GM12878 (cell line): Measurements from ENCODE around the gene OR1C1. TPM values are rescaled to one million over a fixed set of nuclear protein-coding genes. Genes with fewer than 3 reads are reported as not detected.

Experiments
- ATAC-seq: fragments of 200-7000 bp; cut with Tn5 transposase; 3 replicates; pipeline ENCODE4 v1.9.1; 2020; ENCODE audit warnings: mild to moderate bottlenecking, moderate library complexity
- BruUV-seq: library from RNA; stranded (reverse); fragments of 400-500 nt; replicated peaks from 2 replicates; lab custom pipeline; 2021; lab: Mats Ljungman, UMichigan
- CTCF ChIA-PET: fragments of 300-600 bp; sonication (Branson Sonifier 250); formaldehyde crosslinking; extraction: SDS; loops from one replicate; lab custom pipeline; 2021; ENCODE audit warnings: inconsistent platforms; lab: Yijun Ruan, JAX
- POLR2A ChIA-PET: fragments of 350-600 bp; formaldehyde crosslinking; extraction: SDS; loops from one replicate; lab custom pipeline; 2021; ENCODE audit warnings: inconsistent platforms; lab: Charles Lee
- RAD21 ChIA-PET: fragments of 300-600 bp; sonication (Branson Sonifier 250); formaldehyde crosslinking; loops from one replicate; lab custom pipeline; 2023; ENCODE audit warnings: antibody characterized with exemption; ENCODE audit not compliant: unreplicated experiment; lab: Charles Lee
- SMC1A ChIA-PET: fragments of 300-600 bp; sonication (Branson Sonifier 250); formaldehyde crosslinking; loops from one replicate; lab custom pipeline; 2023; ENCODE audit not compliant: unreplicated experiment, uncharacterized antibody; lab: Charles Lee
- DNase-seq: peaks from one replicate; pipeline ENCODE4 v3.0.0-alpha.2; 2011; ENCODE audit warnings: low read depth, low spot score
- FAIRE-seq: peaks from 3 replicates; lab custom pipeline; 2011; peaks lifted over from hg19 to GRCh38; lab: Jason Lieb, UNC
- H2AFZ ChIP-seq: 2 replicates; pipeline ENCODE4 v1.6.0; 2011; ENCODE audit warnings: low read depth, low read length, control low read depth; ENCODE audit not compliant: control insufficient read depth
- H3K27ac ChIP-seq: 2 replicates; pipeline ENCODE4 v1.5.1; 2011; ENCODE audit warnings: control low read depth; ENCODE audit not compliant: control insufficient read depth, insufficient read depth
- H3K27me3 ChIP-seq, 2 experiments: replicated peaks in 1 of 2; 2 replicates each; pipeline versions ENCODE4 v1.6.0 to v1.6.1; 2011; ENCODE audit warnings: low read length in 1 of 2; ENCODE audit not compliant: control insufficient read depth in 2 of 2, insufficient read depth in 2 of 2
- H3K36me3 ChIP-seq, 2 experiments: 2 replicates each; pipeline ENCODE4 v1.5.1; 2011; ENCODE audit warnings: low read length in 1 of 2; ENCODE audit not compliant: control insufficient read depth in 2 of 2, insufficient read depth in 2 of 2
- H3K4me1 ChIP-seq: 2 replicates; pipeline ENCODE4 v1.6.1; 2011; ENCODE audit warnings: mild to moderate bottlenecking, low read length, moderate library complexity, mixed read lengths; ENCODE audit not compliant: control insufficient read depth, insufficient read depth
- H3K4me2 ChIP-seq: 2 replicates; pipeline ENCODE4 v1.6.0; 2011; ENCODE audit warnings: control low read depth; ENCODE audit not compliant: control insufficient read depth, insufficient read depth
- H3K4me3 ChIP-seq: fragments of 200-600 bp; sonication (generic); 2 replicates; pipeline ENCODE4 v1.5.1; 2016
- H3K79me2 ChIP-seq: 2 replicates; pipeline ENCODE4 v1.6.0; 2011; ENCODE audit warnings: low read length; ENCODE audit not compliant: control insufficient read depth, insufficient read depth
- H3K9ac ChIP-seq: 2 replicates; pipeline ENCODE4 v1.8.0; 2011; ENCODE audit warnings: low read length, control low read depth, mixed read lengths; ENCODE audit not compliant: control insufficient read depth, insufficient read depth
- H3K9me3 ChIP-seq: replicated peaks from 3 replicates; pipeline ENCODE4 v1.5.1; 2011; ENCODE audit warnings: mild to moderate bottlenecking, low read length; ENCODE audit not compliant: control insufficient read depth, insufficient read depth
- H4K20me1 ChIP-seq: 2 replicates; pipeline ENCODE4 v1.6.0; 2011; ENCODE audit not compliant: control insufficient read depth, insufficient read depth
- BRCA1 ChIP-seq: IDR thresholded peaks from 2 replicates; pipeline ENCODE4 v1.6.1; 2011; ENCODE audit warnings: low read depth, low read length, improper control_type of control experiment
- CBFB ChIP-seq: IDR thresholded peaks from 2 replicates; pipeline ENCODE4 v1.6.1; 2016; ENCODE audit warnings: antibody characterized with exemption, low read depth
- CBX5 ChIP-seq: sonication (generic); IDR thresholded peaks from 2 replicates; pipeline ENCODE4 v1.6.1; 2016; ENCODE audit warnings: low read depth, moderate library complexity, mild to moderate bottlenecking, inconsistent platforms
- CHD1 ChIP-seq: IDR thresholded peaks from 2 replicates; pipeline ENCODE4 v1.6.1; 2012; ENCODE audit warnings: low read depth, low read length, improper control_type of control experiment
- EGR1 ChIP-seq, 2 experiments: IDR thresholded peaks; 1 replicate in 1 of 2; 2 replicates in 1 of 2; pipeline ENCODE4 v1.6.1; 2011 to 2012; ENCODE audit warnings: low read depth in 2 of 2, low read length in 2 of 2, borderline replicate concordance in 1 of 2, mild to moderate bottlenecking in 1 of 2, moderate library complexity in 1 of 2
- HDAC6 ChIP-seq: fragments of 200-600 bp; sonication (generic); IDR thresholded peaks from one replicate; pipeline ENCODE4 v1.8.0; 2017; ENCODE audit warnings: antibody characterized with exemption; ENCODE audit not compliant: unreplicated experiment
- MEF2A ChIP-seq: IDR thresholded peaks from 2 replicates; pipeline ENCODE4 v1.6.1; 2011; ENCODE audit warnings: low read depth, mild to moderate bottlenecking, low read length, moderate library complexity; ENCODE audit not compliant: insufficient read depth
- POLR2AphosphoS5 ChIP-seq: IDR thresholded peaks from 2 replicates; pipeline ENCODE4 v1.6.1; 2011; ENCODE audit warnings: mild to moderate bottlenecking, low read length, inconsistent platforms
- RAD51 ChIP-seq: fragments of 450-650 bp; IDR thresholded peaks from 2 replicates; pipeline ENCODE4 v1.6.1; 2016; ENCODE audit warnings: moderate library complexity, mild to moderate bottlenecking, inconsistent platforms
- RELA ChIP-seq: fragments of 450-650 bp; IDR thresholded peaks from 2 replicates; pipeline ENCODE4 v1.8.0; 2014; ENCODE audit warnings: borderline replicate concordance; ENCODE audit not compliant: partially characterized antibody
- REST ChIP-seq: IDR thresholded peaks from 2 replicates; pipeline ENCODE4 v1.6.1; 2012; ENCODE audit warnings: mild to moderate bottlenecking, low read depth, low read length
- SRF ChIP-seq, 2 experiments: IDR thresholded peaks; 2 replicates each; pipeline ENCODE4 v1.6.1; 2011; ENCODE audit warnings: low read depth in 2 of 2, low read length in 2 of 2, mild to moderate bottlenecking in 1 of 2, moderate library complexity in 1 of 2
- ZNF622 ChIP-seq: fragments of 450-650 bp; IDR thresholded peaks from 2 replicates; pipeline ENCODE4 v1.6.1; 2017; ENCODE audit warnings: mild to moderate bottlenecking, inconsistent platforms
- WGBS: methylation state at CpG from one replicate; pipeline ENCODE4 v1.1.6; 2016; ENCODE audit warnings: low lambda C conversion rate; ENCODE audit not compliant: insufficient replicate concordance, insufficient coverage; ENCODE audit errors: missing lambda C conversion rate; 5-methylcytosine and 5-hydroxymethylcytosine counted together
- in situ Hi-C: fragments of 300-500 bp; cut with MboI; formaldehyde crosslinking; loops from 9 replicates; pipeline ENCODE4 v1.14.3; 2018; ENCODE audit warnings: mixed read lengths
- intact Hi-C: fragments of 100-400 bp; cut with micrococcal nuclease; formaldehyde crosslinking; loops from one replicate; pipeline ENCODE4 v1.14.2; 2022; ENCODE audit not compliant: unreplicated experiment
- polyA plus RNA-seq, 11 experiments: library from polyadenylated mRNA; depleted of rRNA in 4 of 11; unstranded in 6 of 11; stranded (reverse) in 5 of 11; fragments of >200 nt; fragmentation: Nextera tagmentation in 4 of 11; fragmentation: Illumina TruSeq in 1 of 11; extraction: Ambion mirVana in 4 of 11; extraction: Trizol in 1 of 11; gene quantifications; 1 replicate in 1 of 11; 2 replicates in 10 of 11; pipeline versions ENCODE4 v1.2.1 to v1.2.3, GENCODE V29; 2011 to 2016; ENCODE audit warnings: inconsistent platforms in 2 of 11, missing spikeins in 2 of 11, low read depth in 1 of 11
- total RNA-seq, 4 experiments: library from RNA; depleted of rRNA in 3 of 4; stranded (reverse); fragments of >200 nt in 3 of 4; fragmentation: Illumina TruSeq in 1 of 4; extraction: Trizol in 1 of 4; gene quantifications; 2 replicates each; pipeline versions ENCODE4 v1.2.1 to v1.2.3, GENCODE V29; 2013 to 2021

The OR1C1 gene
- total and polyA plus RNA-seq, 10 of the 15 experiments (the other 5 are each of a cell fraction or from before 2014, with no cell fraction given): not detected

- ATAC-seq (no peak), DNase-seq (no peak), FAIRE-seq (no peak)
- ChIA-PET SMC1A (no interaction called here), RAD21 (no interaction called here), CTCF (no interaction called here), POLR2A (no interaction called here)
- H3K79me2 ChIP-seq: no peaks in the 10 kb centered on the region
- BruUV-seq: no TSS peak
- no peaks in the 10 kb centered on the region; the same call in 2 of the 3 replicates for H3K9me3 ChIP-seq
- no peak within 1 kb of the TSS for H3K4me2 ChIP-seq
- no peaks in the 10 kb centered on the region for H3K36me3 ChIP-seq
- H3K4me3 ChIP-seq: no peak within 1 kb of the TSS
- intact Hi-C loops (no loop called here), in situ Hi-C loops (no loop called here)
- H3K4me1 ChIP-seq: no peaks in the 10 kb centered on the region
- H3K27ac ChIP-seq: no peak within 1 kb of the TSS
- no peaks in the 10 kb centered on the region for H3K27me3 ChIP-seq
- no peak for TF ChIP-seq MEF2A
- no peak for TF ChIP-seq HDAC6
- WGBS: 66% methylated on average over 2 of the region's 2 CpGs
- no peak within 1 kb of the TSS for H2AFZ ChIP-seq
- no peak within 1 kb of the TSS for H3K9ac ChIP-seq
- H4K20me1 ChIP-seq: no peaks in the 10 kb centered on the region
Observed at GRCh38 chr1:247748041-247748440, 12.3 kb downstream of the OR1C1 start, which contains the start of gene OR14A2. TSS of gene OR14A2 (minus strand) at chr1:247748141.

DNA sequence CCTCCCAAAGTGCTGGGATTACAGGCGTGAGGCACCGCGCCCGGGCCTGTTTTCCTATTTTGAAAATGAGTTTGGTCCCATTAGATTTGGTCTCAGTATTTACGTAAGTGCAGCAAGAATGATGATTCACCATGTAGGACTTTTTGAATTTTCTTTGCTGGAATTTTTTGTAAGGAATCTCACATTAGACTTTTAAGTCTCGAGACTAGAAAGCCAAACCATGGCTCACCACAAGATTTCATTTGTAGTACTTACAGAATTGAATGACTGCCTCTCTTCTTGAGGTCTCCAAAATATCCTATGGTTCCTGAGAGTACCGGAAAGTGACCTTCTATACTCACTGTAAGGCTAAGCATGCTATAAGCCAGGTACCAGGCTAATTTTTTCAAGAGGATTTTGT lies 12.7 kb downstream of the OR1C1 start:
- ChIA-PET POLR2A (no interaction called here), CTCF (no interaction called here), RAD21 (no interaction called here), SMC1A (no interaction called here)
- Histone ChIP-seq H2AFZ (no peak overlapping the region), H3K79me2 (no peaks in the 10 kb centered on the region), H3K4me3 (no peak overlapping the region), H4K20me1 (no peaks in the 10 kb centered on the region), H3K9ac (no peak overlapping the region), H3K36me3 (no peaks in the 10 kb centered on the region), H3K4me1 (no peaks in the 10 kb centered on the region), H3K27me3 (no peaks in the 10 kb centered on the region), H3K27ac (no peak overlapping the region), H3K9me3 (no peaks in the 10 kb centered on the region; the same call in 2 of the 3 replicates), H3K4me2 (no peak overlapping the region)
- DNase-seq (no peak), ATAC-seq (no peak), FAIRE-seq (no peak)
- in situ Hi-C loops (no loop called here), intact Hi-C loops (no loop called here)
- BruUV-seq: no TSS peak
- WGBS: 49% methylated on average over 7 of the region's 7 CpGs
- TF ChIP-seq BRCA1: no peak
- no peak for TF ChIP-seq SRF (IDR thresholded peaks at IDR 0.05; ENCODE audit: low read depth in 2 of 2, low read length in 2 of 2)
- no peak for TF ChIP-seq CHD1
- no peak for TF ChIP-seq POLR2AphosphoS5
- TF ChIP-seq RAD51: no peak
- TF ChIP-seq REST: no peak
- no peak for TF ChIP-seq EGR1 (IDR thresholded peaks at IDR 0.05; ENCODE audit: borderline replicate concordance in 1 of 2, low read depth in 2 of 2, low read length in 2 of 2)
- TF ChIP-seq CBFB: no peak
- no peak for TF ChIP-seq RELA
- no peak for TF ChIP-seq CBX5
- no peak for TF ChIP-seq ZNF622
